NCI-H510A (cell line): ENCODE results near the gene RCAN2.

Experiments
- DNase-seq: peaks from one replicate; lab custom pipeline; 2025; lab: John Stamatoyannopoulos, UW

The RCAN2 gene

GRCh38 chr6:46254946-46255345 is 236.3 kb downstream of the RCAN2 start:
- DNase-seq: no peak

- DNase-seq: no peak
Measured at GRCh38 chr6:46254331-46254730, 236.9 kb downstream of the RCAN2 start.

- no peak for DNase-seq
Measured at GRCh38 chr6:46251583-46252339, 239.5 kb downstream of the RCAN2 start.

- no peak for DNase-seq
Measured at GRCh38 chr6:46248143-46248542, 243.1 kb downstream of the RCAN2 start.

- DNase-seq: no peak
Measured at GRCh38 chr6:46246727-46247126, 244.5 kb downstream of the RCAN2 start.

- DNase-seq: no peak
Measured at GRCh38 chr6:46246081-46246480, 245.2 kb downstream of the RCAN2 start.

GRCh38 chr6:46244670-46245069 is 246.6 kb downstream of the RCAN2 start:
- DNase-seq: no peak

- DNase-seq: no peak
Measured at GRCh38 chr6:46243754-46244153, 247.5 kb downstream of the RCAN2 start.

- DNase-seq: no peak
Measured at GRCh38 chr6:46242921-46243320, 248.3 kb downstream of the RCAN2 start.

GRCh38 chr6:46240866-46241565 is 250.2 kb downstream of the RCAN2 start:
- no peak for DNase-seq

- DNase-seq: no peak
Measured at GRCh38 chr6:46236752-46237151, 254.5 kb downstream of the RCAN2 start.

GRCh38 chr6:46235242-46235641 is 256.0 kb downstream of the RCAN2 start:
- no peak for DNase-seq

GRCh38 chr6:46234700-46235099 is 256.5 kb downstream of the RCAN2 start:
- no peak for DNase-seq

- no peak for DNase-seq
Measured at GRCh38 chr6:46234156-46234556, 257.1 kb downstream of the RCAN2 start.

GRCh38 chr6:46233129-46233528 is 258.1 kb downstream of the RCAN2 start:
- DNase-seq: no peak

- DNase-seq: no peak
Measured at GRCh38 chr6:46222286-46222685, 269.0 kb downstream of the RCAN2 start.

- peak; percentile 7 for DNase-seq
Measured at GRCh38 chr6:46221222-46221793, 269.9 kb downstream of the RCAN2 start.

- no peak for DNase-seq
Measured at GRCh38 chr6:46220352-46221221, 270.7 kb downstream of the RCAN2 start.

- no peak for DNase-seq
Measured at GRCh38 chr6:46219661-46220060, 271.6 kb downstream of the RCAN2 start.

- no peak for DNase-seq
Measured at GRCh38 chr6:46218457-46218856, 272.8 kb downstream of the RCAN2 start.

GRCh38 chr6:46217671-46218131 is 273.5 kb downstream of the RCAN2 start:
- no peak for DNase-seq

GRCh38 chr6:46216879-46217278 is 274.4 kb downstream of the RCAN2 start:
- no peak for DNase-seq
